Pulmonary artery endothelial cell (primary cell): ENCODE measurements around the gene ALDH5A1. TPM values are rescaled to one million over a fixed set of nuclear protein-coding genes. Genes with fewer than 3 reads are reported as not detected.
A peak's percentile ranks its signal among the peaks of the same experiment; 100 is the strongest.

ENCODE experiments used
- DNase-seq: peaks from one replicate; pipeline ENCODE4 v3.0.0-alpha.2; 2011; ENCODE audit warnings: low read depth, low spot score
- total RNA-seq: library from RNA; depleted of rRNA; stranded (reverse); fragments of >200 nt; gene quantifications from 2 replicates; pipeline ENCODE4 v1.2.3, GENCODE V29; 2014

ALDH5A1 gene
- total RNA-seq, 1 donor from 2014 or later = 0.33 TPM

DNA sequence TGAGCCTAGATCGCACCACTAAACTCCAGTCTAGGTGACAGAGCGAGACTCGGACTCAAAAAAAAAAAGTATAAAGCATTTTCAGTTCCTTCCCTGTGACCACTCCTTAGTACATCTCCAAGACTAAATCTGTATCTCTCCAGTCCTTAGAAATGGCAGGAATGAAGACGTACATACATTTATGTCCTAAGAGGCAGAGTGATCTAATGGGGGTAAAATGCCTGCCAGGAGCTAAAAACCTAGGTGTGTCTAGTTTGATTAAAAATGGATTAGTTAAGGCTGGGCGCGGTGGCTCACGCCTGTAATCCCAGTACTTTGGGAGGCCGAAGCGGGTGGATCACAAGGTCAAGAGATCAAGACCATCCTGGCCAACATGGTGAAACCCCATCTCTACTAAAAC, 70.4 kb downstream of the ALDH5A1 start:
- DNase-seq = no peak

DNA sequence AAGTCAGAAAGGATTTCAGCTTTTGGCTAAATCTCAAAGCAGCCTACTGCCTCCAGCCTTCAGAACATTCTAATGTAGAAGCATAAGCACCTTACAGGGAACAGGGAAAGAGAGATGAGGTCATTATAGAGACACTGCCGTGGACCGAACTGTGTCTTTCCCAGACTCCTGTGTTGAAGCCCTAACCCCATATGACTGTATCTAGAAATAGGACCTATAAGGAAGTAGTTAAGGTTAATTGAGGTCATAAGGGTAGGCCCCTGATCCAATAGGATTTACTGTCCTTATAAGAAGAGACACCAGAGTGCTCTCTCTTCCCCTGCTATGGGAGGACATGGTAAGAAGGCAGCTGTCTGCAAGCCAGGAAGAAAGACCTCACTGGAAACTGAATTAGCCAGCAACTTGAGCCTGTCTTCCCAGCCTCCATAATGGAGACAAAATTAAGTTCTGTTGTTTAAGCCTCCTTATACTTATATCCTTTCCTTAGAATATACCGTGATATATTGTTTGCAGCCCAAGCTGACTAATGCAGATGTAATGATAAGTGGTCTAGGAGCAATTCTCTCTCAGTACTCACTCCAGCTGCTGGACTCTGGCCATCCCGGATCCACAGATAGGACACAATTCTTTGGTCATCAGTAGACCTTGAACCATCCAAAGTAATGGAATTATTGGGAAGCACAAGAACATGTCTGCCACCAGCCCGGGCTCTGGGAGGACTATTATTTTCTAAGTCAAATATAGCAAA, 71.4 kb downstream of the ALDH5A1 start:
- DNase-seq = no peak

- no peak for DNase-seq
These were observed 73.9 kb downstream of the ALDH5A1 start for GRCh38 chr6:24568683-24569082.

DNA sequence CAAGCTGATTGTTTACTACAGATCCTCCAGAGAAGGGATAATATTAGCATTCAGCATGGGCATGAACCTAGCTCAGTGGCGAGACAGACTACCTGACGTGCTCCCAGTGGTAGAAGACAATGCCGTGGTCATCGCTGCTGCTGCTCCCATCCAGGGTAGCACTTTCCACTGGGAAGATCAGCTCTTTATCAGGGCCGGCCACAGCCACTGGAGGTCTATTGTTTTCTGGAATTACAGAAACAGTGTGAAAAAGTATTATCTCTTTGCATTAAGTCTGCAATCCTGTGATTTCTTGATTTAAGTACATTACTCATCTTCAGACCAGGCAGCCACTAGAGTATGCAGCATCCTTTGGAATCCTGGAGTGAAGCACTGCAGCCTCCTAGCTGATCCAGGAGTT, 75.0 kb downstream of the ALDH5A1 start:
- no peak for DNase-seq

DNA sequence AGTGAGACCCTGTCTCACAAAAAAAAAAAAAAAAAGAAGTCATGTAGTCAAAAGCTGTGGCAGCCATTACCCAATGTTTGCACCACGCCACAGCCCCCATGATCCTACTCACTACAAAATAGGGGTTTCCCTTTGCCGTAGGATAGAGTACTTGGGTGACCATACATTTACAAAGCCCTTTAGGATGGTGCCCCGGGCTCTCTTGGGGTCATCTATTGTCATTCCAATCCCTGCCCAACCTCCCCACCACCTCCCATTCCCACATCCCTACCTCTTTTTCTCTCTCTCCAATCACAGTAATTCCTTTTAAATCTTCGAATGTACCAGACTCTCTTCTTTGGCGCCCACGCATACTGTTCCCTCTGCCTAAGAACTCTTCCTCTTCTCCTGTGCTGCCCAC, 76.6 kb downstream of the ALDH5A1 start:
- no peak for DNase-seq

DNA sequence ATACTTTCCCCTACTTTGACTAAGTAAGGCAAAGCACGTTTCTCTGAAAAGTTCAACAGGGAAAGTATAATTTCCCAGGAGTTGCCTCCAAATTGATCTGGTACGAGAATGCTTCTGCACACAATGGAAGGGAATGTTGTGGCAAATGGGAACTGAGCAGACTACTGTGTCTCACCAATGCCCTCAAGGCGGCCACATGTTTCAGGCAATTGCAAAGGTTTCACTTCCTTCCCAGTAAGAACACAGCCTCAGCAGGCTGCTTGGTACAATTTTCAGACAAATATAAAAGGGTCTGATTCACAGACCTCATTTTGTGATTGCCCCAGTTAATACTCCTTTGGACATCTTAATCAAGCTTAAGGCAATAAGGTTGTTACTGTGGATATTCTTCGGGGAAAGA, 80.0 kb downstream of the ALDH5A1 start:
- no peak for DNase-seq

GRCh38 chr6:24576447-24576846, 81.7 kb downstream of the ALDH5A1 start:
- no peak for DNase-seq

- peak; percentile 13 for DNase-seq
These were observed 86.4 kb downstream of the ALDH5A1 start for GRCh38 chr6:24581084-24581669.

DNA sequence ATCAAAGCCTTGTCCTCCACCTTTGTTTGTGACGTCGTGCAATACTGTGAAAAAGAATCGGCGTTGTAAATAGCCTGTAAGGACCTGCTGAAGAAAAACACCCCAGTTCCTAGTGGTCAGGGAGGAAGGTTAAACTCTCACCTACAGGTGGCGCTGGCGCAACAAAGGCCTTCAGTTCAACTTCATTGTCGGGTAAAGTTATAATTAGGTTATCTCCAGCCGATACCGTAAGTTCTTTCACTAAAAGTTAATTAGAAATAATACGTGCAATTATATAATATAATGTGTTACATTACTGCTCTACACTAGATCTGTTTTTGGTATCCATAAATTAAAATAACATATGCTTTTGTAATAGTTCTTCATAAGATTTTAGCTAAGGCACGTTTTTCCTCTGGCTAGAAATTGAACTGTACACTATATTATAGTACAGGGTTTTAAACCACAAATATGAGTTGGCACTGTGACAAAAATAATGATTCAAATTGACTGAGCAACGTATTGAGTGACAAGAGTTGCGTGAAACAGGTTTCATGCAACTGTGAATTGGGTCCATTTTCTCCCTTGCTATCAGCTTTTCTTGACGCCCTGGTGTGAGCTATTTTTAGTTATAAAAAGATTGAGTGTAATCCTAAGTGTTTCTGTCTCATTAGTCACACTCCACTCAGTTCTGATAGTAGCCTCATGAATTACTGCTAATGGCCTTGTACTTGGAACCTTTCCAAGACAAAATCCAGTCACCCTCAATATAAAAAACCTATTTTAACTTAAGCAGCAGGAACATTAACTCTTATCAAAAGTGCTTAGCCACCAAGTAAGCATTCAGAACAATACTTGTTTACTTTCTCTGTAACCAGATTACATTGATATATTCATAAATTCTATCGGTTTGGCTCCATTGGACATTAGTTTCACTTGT, 89.0 kb downstream of the ALDH5A1 start:
- DNase-seq = peak; percentile 27

DNA sequence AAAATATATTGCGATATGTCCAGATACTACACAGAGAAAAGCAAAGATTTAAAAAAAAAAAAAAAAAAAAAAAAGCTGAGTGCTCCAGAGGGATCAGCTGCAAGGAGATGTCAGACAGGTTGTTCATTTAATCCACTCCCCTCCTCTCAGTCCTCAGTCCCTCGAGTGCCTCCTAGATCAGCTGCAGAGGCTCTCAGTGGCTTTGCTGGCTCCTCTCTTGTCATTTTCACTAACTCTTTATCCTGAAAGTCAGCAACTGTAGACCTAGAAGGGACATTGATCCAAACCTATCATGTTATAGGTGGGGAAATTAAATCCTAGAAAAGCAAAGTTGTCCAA, 89.6 kb downstream of the ALDH5A1 start:
- no peak for DNase-seq

Other genes with a start within 250 kb of the ALDH5A1 start
- not detected in 2 replicates for gene DCDC2, start 136.9 kb upstream of the ALDH5A1 start, total RNA-seq
- gene MRS2, start 92.0 kb upstream of the ALDH5A1 start, total RNA-seq = 14.4 and 15.4 TPM in 2 replicates
- 0.04 TPM in 1 of 2 replicates, not detected in the other for gene GPLD1, start 5.4 kb upstream of the ALDH5A1 start, total RNA-seq
- under 0.01 TPM in 1 of 2 replicates, not detected in the other for gene KIAA0319, start 151.2 kb downstream of the ALDH5A1 start, total RNA-seq
- 25.4 and 34.8 TPM in 2 replicates for gene TDP2, start 171.9 kb downstream of the ALDH5A1 start, total RNA-seq
- 6.7 and 7.9 TPM in 2 replicates for gene ACOT13, start 172.1 kb downstream of the ALDH5A1 start, total RNA-seq
- gene C6orf62, start 224.2 kb downstream of the ALDH5A1 start, total RNA-seq = 119 and 147 TPM in 2 replicates